ENCODE measurements around the gene FGF6. TPM values are rescaled to one million over a fixed set of nuclear protein-coding genes. Genes with fewer than 3 reads are reported as not detected.

Gene FGF6
- total RNA-seq, 4 donors from 2014 or later, result not detected

GRCh38 chr12:4434706-4435425 is 10.7 kb downstream of the FGF6 start:
- Histone ChIP-seq H3K36me3 (no peaks in the 10 kb centered on the region), H3K27ac (no peak overlapping the region), H3K4me3 (no peak overlapping the region), H3K9me3 (no peaks in the 10 kb centered on the region), H3K27me3 (no peaks in the 10 kb centered on the region), H3K4me1 (no peaks in the 10 kb centered on the region)
- intact Hi-C loops (cut with DNase I; ENCODE audit: low total_unique reads), result no loop called here
- TF ChIP-seq POLR2A (IDR thresholded peaks at IDR 0.05) (no peak), CTCF (IDR thresholded peaks at IDR 0.05) (no peak)
- no peak for DNase-seq

GRCh38 chr12:4434301-4434700 is 11.3 kb downstream of the FGF6 start:
- no peak for TF ChIP-seq CTCF (IDR thresholded peaks at IDR 0.05)
- TF ChIP-seq POLR2A (IDR thresholded peaks at IDR 0.05), result no peak
- Histone ChIP-seq H3K9me3 (no peaks in the 10 kb centered on the region), H3K4me3 (no peak overlapping the region), H3K27ac (no peak overlapping the region), H3K36me3 (no peaks in the 10 kb centered on the region), H3K27me3 (no peaks in the 10 kb centered on the region), H3K4me1 (no peaks in the 10 kb centered on the region)
- DNase-seq, result no peak
- intact Hi-C loops (cut with DNase I; ENCODE audit: low total_unique reads), result no loop called here

GRCh38 chr12:4433745-4434058 is 11.9 kb downstream of the FGF6 start:
- intact Hi-C loops (cut with DNase I; ENCODE audit: low total_unique reads), result no loop called here
- Histone ChIP-seq H3K27ac (no peak overlapping the region), H3K36me3 (no peaks in the 10 kb centered on the region), H3K4me3 (no peak overlapping the region), H3K4me1 (no peaks in the 10 kb centered on the region), H3K9me3 (no peaks in the 10 kb centered on the region), H3K27me3 (no peaks in the 10 kb centered on the region)
- DNase-seq, result no peak
- TF ChIP-seq POLR2A (IDR thresholded peaks at IDR 0.05) (no peak), CTCF (IDR thresholded peaks at IDR 0.05) (no peak)

- TF ChIP-seq POLR2A (IDR thresholded peaks at IDR 0.05) (no peak), CTCF (IDR thresholded peaks at IDR 0.05) (no peak)
- DNase-seq, result no peak
- H3K27me3 ChIP-seq, result no peaks in the 10 kb centered on the region
- no peaks in the 10 kb centered on the region for H3K4me1 ChIP-seq
- H3K9me3 ChIP-seq, result no peaks in the 10 kb centered on the region
- no peak overlapping the region for H3K27ac ChIP-seq
- H3K36me3 ChIP-seq, result no peaks in the 10 kb centered on the region
- no peak overlapping the region for H3K4me3 ChIP-seq
- intact Hi-C loops (cut with DNase I; ENCODE audit: low total_unique reads), result no loop called here
Observed at GRCh38 chr12:4432878-4433744, 12.5 kb downstream of the FGF6 start.

- H3K4me1 ChIP-seq, result no peaks in the 10 kb centered on the region
- H3K27ac ChIP-seq, result no peak overlapping the region
- no peak for DNase-seq
- H3K27me3 ChIP-seq, result no peaks in the 10 kb centered on the region
- intact Hi-C loops (cut with DNase I; ENCODE audit: low total_unique reads), result no loop called here
- H3K9me3 ChIP-seq, result no peaks in the 10 kb centered on the region
- no peak for TF ChIP-seq CTCF (IDR thresholded peaks at IDR 0.05)
- TF ChIP-seq POLR2A (IDR thresholded peaks at IDR 0.05), result no peak
- H3K36me3 ChIP-seq, result no peaks in the 10 kb centered on the region
- H3K4me3 ChIP-seq, result no peak overlapping the region
Observed at GRCh38 chr12:4431866-4432265, 13.7 kb downstream of the FGF6 start.

Measured in uterus (tissue), 4 donors.